GM18499 (cell line): Measurements from ENCODE around the gene EPC2.
"Not testable (repeated sequence)": the region's sequence is repeated elsewhere in the genome, so short reads cannot be mapped to it uniquely, and the experiment has no call there.

ENCODE experiments used
- ATAC-seq: cut with Tn5 transposase; IDR thresholded peaks from one replicate; pipeline ENCODE4 v1.9.1; 2021; ENCODE audit warnings: moderate number of reproducible peaks; ENCODE audit not compliant: insufficient read depth, unreplicated experiment

Gene EPC2

GRCh38 chr2:148666555-148666954, 22.0 kb downstream of the EPC2 start:
- no peak for ATAC-seq

- no peak for ATAC-seq
Measured at GRCh38 chr2:148667113-148667836, 22.7 kb downstream of the EPC2 start.

DNA sequence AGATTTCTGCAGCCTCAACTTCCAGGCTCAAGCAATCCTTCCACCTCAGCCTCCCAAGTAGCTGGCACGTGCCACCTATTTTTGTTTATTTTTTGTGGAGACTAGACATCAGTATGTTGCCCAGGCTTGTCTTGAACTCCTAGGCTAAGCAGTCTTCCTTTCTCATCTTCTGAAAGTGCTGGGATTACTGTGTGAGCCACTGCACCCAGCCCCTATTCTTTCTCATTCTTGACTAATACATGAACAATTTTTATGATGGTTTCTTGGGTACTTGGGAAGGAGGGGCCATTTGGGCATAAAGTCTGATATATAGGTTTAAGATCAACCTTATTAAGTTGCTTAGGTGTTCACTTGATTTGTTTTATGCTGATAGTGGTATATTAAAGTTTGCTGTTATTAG, 26.2 kb downstream of the EPC2 start:
- ATAC-seq, result no peak

DNA sequence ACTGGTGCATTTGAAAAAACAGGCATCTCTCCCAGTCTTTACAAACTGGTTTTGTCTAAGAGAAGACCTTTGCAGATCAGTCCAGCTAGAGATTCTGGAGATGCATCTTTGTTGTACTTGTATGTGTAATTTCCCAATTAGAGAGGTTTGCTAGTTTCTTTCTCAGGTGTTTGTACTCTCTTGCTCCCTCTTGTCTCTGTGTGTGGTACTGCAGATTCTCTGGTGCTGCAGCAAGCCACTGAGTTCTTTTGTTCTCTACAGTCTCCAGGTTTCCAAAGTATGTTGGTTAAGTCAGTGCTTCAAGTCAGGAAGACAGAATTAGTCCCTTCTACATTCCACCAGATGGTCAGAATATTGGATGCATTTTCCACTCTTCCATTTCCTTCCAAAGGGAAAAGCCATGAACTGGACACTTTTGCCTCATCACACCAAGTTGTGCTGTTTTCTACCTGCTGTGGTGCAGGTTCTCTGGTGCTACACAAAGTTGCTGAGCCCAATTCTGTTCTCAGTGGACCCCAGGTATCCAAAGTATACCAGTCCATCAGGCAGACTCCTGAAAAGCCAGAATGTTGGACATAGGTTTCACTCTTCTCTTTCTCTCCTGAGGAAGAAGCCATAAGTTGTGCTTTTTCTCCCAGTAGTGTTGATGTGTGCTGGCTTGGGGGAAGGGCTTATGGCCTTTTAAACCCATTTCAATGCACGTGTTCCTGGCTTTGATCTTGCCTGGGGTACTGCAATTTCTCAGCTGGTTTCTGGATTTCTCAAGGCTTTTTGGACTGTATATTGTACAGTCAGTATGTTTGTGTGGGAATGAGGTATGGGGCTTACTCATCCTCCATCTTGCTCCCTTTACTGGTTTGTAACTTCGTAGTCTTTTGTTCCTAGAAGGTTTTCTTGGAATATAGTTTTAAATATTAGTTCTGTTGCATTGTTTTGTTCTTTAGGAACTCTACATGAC, 29.8 kb downstream of the EPC2 start:
- no peak for ATAC-seq

- no peak for ATAC-seq
Measured at GRCh38 chr2:148675708-148676107, 31.2 kb downstream of the EPC2 start.

GRCh38 chr2:148678302-148679179, 34.0 kb downstream of the EPC2 start:
- ATAC-seq, result not testable (repeated sequence)

DNA sequence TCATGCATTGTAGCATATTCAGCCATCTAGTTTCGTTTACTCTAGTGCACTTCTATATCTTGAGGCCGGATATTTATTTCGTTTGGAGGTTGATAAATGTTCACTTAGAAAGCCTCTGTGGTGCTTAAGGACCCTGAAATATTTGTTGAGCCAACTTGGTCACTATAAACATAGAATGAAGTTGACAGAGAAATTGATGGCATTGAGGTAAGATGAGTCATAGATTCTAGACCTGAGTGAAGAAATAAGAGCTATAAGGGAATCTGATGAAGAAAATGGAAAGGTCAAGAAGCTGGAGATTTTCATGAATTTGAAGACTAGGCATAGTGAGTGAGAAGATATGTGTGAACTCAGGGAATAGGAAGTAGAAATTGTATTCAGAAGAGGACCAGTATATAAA, 35.9 kb downstream of the EPC2 start:
- ATAC-seq, result no peak

DNA sequence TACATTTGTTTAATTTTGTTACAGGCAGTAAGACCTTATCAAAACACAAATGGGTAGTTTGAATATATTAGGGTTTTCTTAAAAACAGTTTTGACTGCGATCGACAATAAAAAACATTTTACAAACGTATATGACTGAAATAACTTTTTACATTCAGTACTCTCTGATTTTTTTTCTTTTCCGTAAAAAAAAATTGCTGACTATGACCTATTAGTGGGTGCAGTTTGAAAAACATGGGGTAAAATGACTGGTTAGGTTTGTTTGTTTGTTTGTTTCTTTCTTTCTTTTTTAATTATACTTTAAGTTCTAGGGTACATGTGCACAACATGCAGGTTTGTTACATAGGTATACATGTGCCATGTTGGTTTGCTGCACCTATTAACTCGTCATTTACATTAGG, 36.9 kb downstream of the EPC2 start:
- no peak for ATAC-seq

GRCh38 chr2:148681862-148682261, 37.3 kb downstream of the EPC2 start:
- not testable (repeated sequence) for ATAC-seq

DNA sequence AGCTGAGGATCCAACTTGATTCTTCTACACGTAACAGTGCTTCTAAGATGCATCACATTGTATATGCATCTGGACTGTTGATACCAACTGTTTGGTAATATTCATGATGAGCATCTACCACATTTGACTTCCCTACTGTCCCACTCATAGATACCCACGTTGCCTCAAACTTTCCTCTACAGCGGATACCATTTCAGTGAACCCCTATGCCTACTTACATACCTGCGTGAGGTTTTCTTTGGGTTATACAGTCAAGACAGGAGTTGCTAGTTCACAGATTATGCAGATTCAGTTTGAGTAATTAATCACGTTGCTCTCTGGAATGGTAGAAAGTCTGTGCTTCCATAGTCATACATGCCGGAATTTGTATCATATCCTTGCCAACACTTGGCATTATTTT, 40.0 kb downstream of the EPC2 start:
- no peak for ATAC-seq

GRCh38 chr2:148687543-148687942, 43.0 kb downstream of the EPC2 start:
- ATAC-seq, result no peak

DNA sequence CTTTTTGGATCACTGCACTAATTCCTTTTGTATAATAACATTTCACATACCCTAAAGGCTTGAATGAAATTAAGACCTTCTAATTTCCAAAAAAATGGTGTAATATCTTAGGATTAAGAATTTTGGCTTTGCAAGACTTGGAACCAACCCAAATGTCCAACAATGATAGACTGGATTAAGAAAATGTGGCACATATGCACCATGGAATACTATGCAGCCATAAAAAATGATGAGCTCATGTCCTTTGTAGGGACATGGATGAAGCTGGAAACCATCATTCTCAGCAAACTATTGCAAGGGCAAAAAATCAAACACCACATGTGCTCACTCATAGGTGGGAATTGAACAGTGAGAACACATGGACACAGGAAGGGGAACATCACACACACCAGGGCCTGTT, 43.5 kb downstream of the EPC2 start:
- not testable (repeated sequence) for ATAC-seq

- no peak for ATAC-seq
Measured at GRCh38 chr2:148696985-148697384, 52.4 kb downstream of the EPC2 start.

- no peak for ATAC-seq
Measured at GRCh38 chr2:148699830-148700229, 55.3 kb downstream of the EPC2 start.

- ATAC-seq, result no peak
Measured at GRCh38 chr2:148701039-148701438, 56.5 kb downstream of the EPC2 start.

DNA sequence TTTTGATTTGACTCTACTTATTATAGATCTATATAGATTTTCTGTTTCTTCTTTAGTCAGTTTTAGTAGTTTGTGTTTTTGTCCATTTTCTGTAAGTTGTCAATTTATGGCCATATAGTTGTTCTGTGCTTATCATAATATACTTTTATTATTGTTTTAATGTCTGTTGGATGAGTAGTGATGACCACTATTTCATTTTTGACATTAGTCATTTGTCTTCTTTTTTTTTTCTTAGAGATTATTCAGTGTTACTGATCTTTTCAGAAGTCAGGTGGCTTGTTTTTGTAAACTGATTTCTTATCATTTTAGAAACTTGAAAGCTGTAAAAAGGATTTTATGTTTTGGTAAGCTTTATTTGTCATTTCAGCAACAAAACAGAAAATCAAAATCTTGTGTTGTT, 57.3 kb downstream of the EPC2 start:
- ATAC-seq, result no peak

GRCh38 chr2:148702475-148702874, 57.9 kb downstream of the EPC2 start:
- no peak for ATAC-seq

DNA sequence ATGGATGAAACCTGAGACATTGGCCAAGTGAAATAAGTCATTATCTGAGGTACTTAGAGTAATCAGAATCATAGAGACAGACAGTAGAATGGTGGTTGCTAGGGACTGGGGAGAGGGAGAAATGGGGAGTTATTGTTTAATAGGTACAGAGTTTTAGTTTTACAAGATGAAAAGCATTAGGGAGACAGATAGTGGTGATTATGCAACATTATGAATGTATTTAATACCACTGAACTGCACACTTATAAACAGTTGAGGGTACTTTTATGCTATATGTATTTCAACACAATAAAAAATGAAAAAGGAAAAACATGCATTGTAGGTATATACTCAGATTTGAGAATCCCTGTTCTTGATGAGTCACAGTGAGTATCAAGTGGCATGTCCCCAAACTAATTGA, 59.7 kb downstream of the EPC2 start:
- no peak for ATAC-seq

GRCh38 chr2:148716378-148716920, 71.9 kb downstream of the EPC2 start:
- ATAC-seq, result no peak

GRCh38 chr2:148718039-148718438, 73.5 kb downstream of the EPC2 start:
- no peak for ATAC-seq
